ENCODE measurements around the gene POLR1G.
A peak's percentile ranks its signal among the peaks of the same experiment; 100 is the strongest.

POLR1G gene

DNA sequence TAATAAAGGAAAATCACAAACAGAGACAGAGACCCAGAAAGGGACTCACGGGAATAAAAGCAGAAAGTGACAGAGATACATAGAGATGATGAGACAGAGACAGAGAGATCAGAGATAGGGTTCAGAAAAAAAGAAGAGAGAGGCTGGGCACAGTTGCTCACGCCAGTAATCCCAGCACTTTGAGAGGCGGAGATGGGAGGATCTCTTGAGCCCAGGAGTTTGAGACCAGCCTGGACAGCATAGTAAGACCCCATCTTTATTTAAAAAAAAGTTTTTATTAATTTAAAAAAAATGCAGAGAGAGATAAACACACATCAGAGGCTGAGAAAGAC lies 41.9 kb downstream of the POLR1G start:
- no peak for DNase-seq

DNA sequence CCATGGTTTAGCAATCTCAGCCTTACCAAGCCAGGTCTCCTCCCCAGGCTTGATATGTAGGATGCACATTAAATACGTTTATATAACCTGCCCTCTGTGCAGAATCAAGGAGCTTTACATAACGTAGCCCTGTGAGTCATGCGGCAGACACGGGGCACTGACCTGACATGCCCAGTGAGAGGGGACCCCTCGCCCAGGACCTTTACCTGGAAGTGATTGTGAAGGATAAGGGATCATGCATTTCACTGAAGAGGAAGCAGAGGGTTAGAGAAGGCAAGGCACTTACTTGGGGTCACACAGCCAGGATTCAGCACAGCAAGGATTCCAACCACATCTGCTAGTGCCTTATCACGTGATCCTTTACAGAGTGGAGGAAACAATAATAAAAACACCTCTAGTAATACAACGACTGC lies 42.4 kb downstream of the POLR1G start:
- no peak for DNase-seq

DNA sequence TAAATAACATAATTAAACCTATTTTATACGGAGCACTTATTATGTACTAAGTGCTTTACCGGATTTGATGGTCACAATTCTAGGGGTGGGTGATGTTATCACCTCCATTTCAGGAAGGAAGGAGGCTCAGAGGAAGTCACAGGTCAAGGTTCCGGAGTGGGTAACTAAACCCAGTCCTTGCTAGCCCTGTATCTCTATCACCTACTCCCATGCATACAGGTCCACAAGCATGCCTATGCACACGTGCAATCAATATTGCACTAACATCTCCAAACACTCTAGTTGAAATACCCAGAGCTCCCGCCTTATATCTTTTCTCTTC lies 43.5 kb downstream of the POLR1G start:
- DNase-seq: no peak

DNA sequence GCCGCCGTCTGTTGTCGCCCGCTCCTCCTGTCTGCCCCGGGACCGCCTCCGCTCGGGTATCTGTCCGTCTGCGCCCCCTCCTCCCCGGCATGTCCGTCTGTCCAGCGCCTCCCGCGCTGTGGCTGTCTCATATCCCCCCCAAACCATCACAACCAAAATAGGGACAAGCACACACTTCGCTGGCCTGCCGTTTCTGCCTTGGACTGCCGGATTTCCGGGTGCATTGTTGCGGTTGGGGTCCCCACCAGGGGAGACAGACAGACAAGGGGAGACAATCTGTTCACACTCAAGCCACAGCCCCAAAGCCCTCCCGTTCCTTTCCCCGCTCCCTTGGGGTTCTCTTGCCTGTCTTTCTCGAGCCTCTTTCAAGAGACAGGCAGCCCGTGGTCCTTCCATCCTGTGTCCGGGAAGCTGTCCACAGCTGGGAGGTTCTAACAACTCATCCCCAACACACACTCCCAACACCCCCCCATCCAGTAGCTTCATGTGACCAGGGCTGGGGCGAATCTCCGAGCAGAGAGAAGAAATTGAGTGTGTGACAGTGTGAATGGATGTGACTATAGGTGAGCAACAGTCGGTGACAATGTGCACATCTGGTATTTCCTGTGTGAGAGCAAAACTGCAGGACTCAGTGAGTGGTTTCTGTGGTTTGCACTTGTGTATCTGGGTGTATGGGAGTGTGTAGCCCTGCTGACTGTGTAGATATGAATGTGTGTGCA lies 44.8 kb downstream of the POLR1G start:
- peak; percentile 48 for DNase-seq

DNA sequence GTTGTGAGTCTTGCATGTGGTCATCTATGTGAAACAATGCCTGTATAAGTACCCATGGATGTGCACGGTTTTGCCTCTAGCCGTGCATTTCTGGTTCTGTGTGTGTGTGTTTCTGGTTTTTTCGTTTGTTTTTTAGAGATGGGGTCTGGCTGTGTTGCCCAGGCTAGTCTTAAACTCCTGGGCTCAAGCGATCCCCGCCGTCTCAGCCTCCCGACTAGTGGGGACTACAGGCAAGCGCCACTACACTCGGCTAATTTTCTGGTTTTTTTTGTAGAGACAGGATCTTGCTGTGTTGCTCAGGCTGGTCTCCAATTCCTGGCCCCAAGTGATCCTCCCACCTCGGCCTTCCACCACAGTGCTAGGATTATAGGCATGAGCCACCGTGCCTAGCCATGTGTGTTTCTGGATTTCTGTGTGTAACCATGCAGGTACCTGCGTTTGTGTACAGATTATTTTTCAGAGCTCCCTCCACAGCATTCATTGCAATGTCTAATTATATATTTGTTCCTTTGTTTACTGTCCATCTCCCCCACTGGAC lies 45.5 kb downstream of the POLR1G start:
- DNase-seq: no peak

DNA sequence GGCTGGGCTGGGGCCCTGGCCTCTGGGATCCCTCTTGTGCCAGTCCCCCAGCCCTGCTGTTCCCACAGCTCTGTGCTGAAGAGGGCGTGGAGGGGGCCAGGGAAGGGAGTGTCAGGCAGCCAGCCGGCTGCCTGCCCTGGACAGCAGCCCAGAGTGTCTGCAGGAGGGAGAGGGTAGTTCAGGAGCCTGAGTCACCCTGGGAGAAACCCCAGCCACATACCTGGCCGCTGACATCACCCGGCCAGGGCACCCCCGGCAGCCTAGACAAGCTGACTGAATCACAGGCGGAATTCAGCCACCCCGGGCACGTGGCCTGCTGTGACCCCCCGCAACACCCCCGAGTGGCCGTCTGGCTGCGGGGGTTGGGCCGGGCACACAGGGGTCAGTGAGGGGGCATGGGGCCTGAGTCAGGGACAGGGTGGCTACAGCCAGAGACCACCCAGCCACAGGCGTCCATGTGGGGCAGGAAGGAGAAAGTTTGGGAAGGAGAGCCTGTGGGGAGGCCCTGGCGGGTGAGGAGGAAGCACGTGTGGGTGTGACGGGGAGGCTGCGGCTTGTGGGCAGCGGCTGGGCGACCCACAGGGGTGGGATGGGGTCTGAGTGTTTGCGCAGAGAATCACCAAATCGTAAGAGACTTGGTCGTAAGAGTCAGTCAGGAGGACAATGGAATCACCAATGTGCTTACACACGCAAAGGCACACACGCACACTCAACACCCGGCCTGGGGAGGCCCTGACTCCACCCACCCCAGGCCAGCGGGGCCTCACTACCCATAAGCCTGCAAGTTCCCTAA lies 49.5 kb downstream of the POLR1G start:
- peak; percentile 98 for DNase-seq

DNA sequence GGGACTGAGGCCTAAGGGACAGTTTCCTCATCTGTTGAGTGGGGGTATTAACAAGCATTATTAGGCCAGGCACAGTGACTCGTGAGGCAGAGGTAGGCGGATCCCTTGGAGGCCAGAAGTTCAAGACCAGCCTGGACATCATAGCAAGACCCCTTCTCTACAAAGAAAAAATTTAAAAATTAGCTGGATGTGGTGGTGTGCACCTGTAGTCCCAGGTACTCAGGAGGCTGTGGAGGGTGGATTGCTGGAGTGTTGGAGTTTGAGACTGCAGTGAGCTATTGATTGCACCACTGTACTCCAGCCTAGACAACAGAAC lies 50.0 kb downstream of the POLR1G start:
- no peak for DNase-seq

DNA sequence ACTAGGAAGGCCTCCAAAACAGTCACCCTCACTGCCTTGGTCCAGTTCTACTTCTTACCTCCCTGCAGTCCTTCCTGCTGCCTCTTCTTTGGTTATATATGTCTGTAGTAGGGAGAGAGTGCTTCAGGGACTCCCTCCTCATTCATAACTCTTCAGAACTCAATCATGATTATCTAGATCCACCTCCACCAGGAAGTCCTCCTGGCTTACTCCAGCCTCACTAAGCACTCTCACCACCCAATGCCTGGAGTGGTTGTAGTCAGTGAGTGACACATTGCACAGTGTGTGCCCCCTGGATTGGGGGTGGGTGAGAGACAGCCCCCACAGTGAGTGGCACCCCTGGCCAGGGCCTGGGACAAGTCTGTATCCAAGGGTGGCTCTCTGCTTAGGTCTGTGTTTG lies 51.3 kb downstream of the POLR1G start:
- DNase-seq: no peak

All from HCEC 1CT (cell line).